HCT116 (cell line): ENCODE measurements around the gene HSCB. TPM values are rescaled to one million over a fixed set of nuclear protein-coding genes. Genes with fewer than 3 reads are reported as not detected.

Source experiments
- ATAC-seq: fragments of 200-7000 bp; cut with Tn5 transposase; 2 replicates; pipeline ENCODE4 v1.9.1; 2020; ENCODE audit warnings: mild to moderate bottlenecking, moderate library complexity
- Bru-seq: library from RNA; stranded (reverse); fragments of 400-500 nt; gene quantifications from one replicate; lab custom pipeline; 2021; lab: Mats Ljungman, UMichigan
- BruChase-seq, 2 experiments: library from RNA; stranded (reverse); fragments of 400-500 nt; gene quantifications; one replicate each; lab custom pipeline; 2021; lab: Mats Ljungman, UMichigan
- BruUV-seq: library from RNA; stranded (reverse); fragments of 400-500 nt; replicated peaks from 2 replicates; lab custom pipeline; 2021; lab: Mats Ljungman, UMichigan
- CTCF ChIA-PET: fragments of 300-600 bp; sonication (Branson Sonifier 250); formaldehyde crosslinking; loops from one replicate; lab custom pipeline; 2021; ENCODE audit warnings: antibody characterized with exemption; lab: Charles Lee
- POLR2A ChIA-PET: fragments of 300-600, 350-600 bp; sonication (Branson Sonifier 250); formaldehyde crosslinking; loops from one replicate; lab custom pipeline; 2021; ENCODE audit warnings: antibody characterized with exemption; lab: Charles Lee
- RAD21 ChIA-PET, 2 experiments: fragments of 300-600 bp; sonication (Branson Sonifier 250); formaldehyde crosslinking; loops; one replicate each; lab custom pipeline; 2023; ENCODE audit warnings: low total read pairs in 2 of 2; ENCODE audit not compliant: uncharacterized antibody in 2 of 2, unreplicated experiment in 2 of 2, low non-redundant PET in 1 of 2; lab: Charles Lee
- DNase-seq: peaks from one replicate; pipeline ENCODE4 v3.0.0-alpha.2; 2010; ENCODE audit warnings: low read depth, low spot score
- H2AFZ ChIP-seq: fragments of 200-600 bp; shearing (Covaris generic), sonication (generic); 2 replicates; pipeline ENCODE4 v1.6.1; 2017; ENCODE audit warnings: low read depth, mixed run types, mixed read lengths, antibody characterized with exemption, low read length; ENCODE audit not compliant: poor library complexity, severe bottlenecking
- H3K27ac ChIP-seq: 2 replicates; pipeline ENCODE4 v1.5.1; 2012; ENCODE audit warnings: low read depth, low read length
- H3K27me3 ChIP-seq: fragments of 200-600 bp; sonication (generic); 2 replicates; pipeline ENCODE4 v1.6.1; 2016; ENCODE audit warnings: mixed run types, low read length, mixed read lengths; ENCODE audit not compliant: insufficient read depth
- H3K36me3 ChIP-seq, 2 experiments: fragments of 200-500 bp in 1 of 2; fragments of 200-600 bp in 1 of 2; sonication (Bioruptor generic) in 1 of 2; sonication (generic) in 1 of 2; 2 replicates each; pipeline versions ENCODE4 v1.5.1 to v1.6.1; 2014 to 2016; ENCODE audit warnings: low read length in 2 of 2, inconsistent platforms in 1 of 2, mixed read lengths in 1 of 2, mixed run types in 1 of 2; ENCODE audit not compliant: insufficient read depth in 2 of 2, control insufficient read depth in 1 of 2
- H3K4me1 ChIP-seq, 2 experiments: fragments of 200-600 bp in 1 of 2; sonication (generic) in 1 of 2; 2 replicates each; pipeline versions ENCODE4 v1.5.1 to v1.6.1; 2012 to 2017; ENCODE audit warnings: low read length in 2 of 2, inconsistent platforms in 1 of 2, mild to moderate bottlenecking in 1 of 2, mixed read lengths in 1 of 2, mixed run types in 1 of 2, moderate library complexity in 1 of 2; ENCODE audit not compliant: insufficient read depth in 2 of 2, control insufficient read depth in 1 of 2
- H3K4me2 ChIP-seq: fragments of 200-600 bp; sonication (generic); 2 replicates; pipeline ENCODE4 v1.6.1; 2017; ENCODE audit warnings: mixed run types, low read length, mixed read lengths
- H3K4me3 ChIP-seq, 2 experiments: fragments of 200-600 bp in 1 of 2; sonication (generic) in 1 of 2; replicated peaks in 1 of 2; 2 replicates each; pipeline ENCODE4 v1.5.1; 2011 to 2016; ENCODE audit warnings: low read length in 2 of 2, control low read depth in 1 of 2, low read depth in 1 of 2, mild to moderate bottlenecking in 1 of 2, mixed read lengths in 1 of 2, mixed run types in 1 of 2
- H3K79me2 ChIP-seq: fragments of 200-600 bp; sonication (generic); 2 replicates; pipeline ENCODE4 v1.6.1; 2017; ENCODE audit warnings: mild to moderate bottlenecking, mixed run types, low read length, moderate library complexity, mixed read lengths; ENCODE audit not compliant: insufficient read depth
- H3K9ac ChIP-seq: fragments of 200-600 bp; sonication (generic); 2 replicates; pipeline ENCODE4 v1.6.1; 2016; ENCODE audit warnings: low read length, mixed read lengths
- H3K9me2 ChIP-seq: fragments of 200-600 bp; sonication (generic), shearing (Covaris generic); 2 replicates; pipeline ENCODE4 v1.6.1; 2017; ENCODE audit warnings: mixed run types, mild to moderate bottlenecking, moderate library complexity; ENCODE audit not compliant: insufficient read depth
- H3K9me3 ChIP-seq, 2 experiments: fragments of 200-500 bp in 1 of 2; fragments of 200-600 bp in 1 of 2; sonication (Bioruptor generic) in 1 of 2; sonication (generic) in 1 of 2; 2 replicates each; pipeline ENCODE4 v1.6.1; 2014 to 2017; ENCODE audit warnings: low read length in 2 of 2, mixed read lengths in 2 of 2, inconsistent platforms in 1 of 2, low read depth in 1 of 2, mild to moderate bottlenecking in 1 of 2, mixed run types in 1 of 2, moderate library complexity in 1 of 2; ENCODE audit not compliant: control insufficient read depth in 1 of 2, insufficient read depth in 1 of 2
- H4K20me1 ChIP-seq: fragments of 200-600 bp; sonication (generic), shearing (Covaris generic); 2 replicates; pipeline ENCODE4 v1.6.1; 2017; ENCODE audit warnings: mixed run types, mild to moderate bottlenecking, moderate library complexity; ENCODE audit not compliant: insufficient read depth
- ATF3 ChIP-seq: IDR thresholded peaks from 2 replicates; pipeline ENCODE4 v1.6.1; 2012
- CBX3 ChIP-seq: IDR thresholded peaks from 2 replicates; pipeline ENCODE4 v1.6.1; 2012; ENCODE audit warnings: low read depth
- CEBPB ChIP-seq: IDR thresholded peaks from 2 replicates; pipeline ENCODE4 v1.6.1; 2012; ENCODE audit warnings: low read depth
- EGR1 ChIP-seq: IDR thresholded peaks from 2 replicates; pipeline ENCODE4 v1.6.1; 2012; ENCODE audit warnings: low read depth
- ELF1 ChIP-seq: IDR thresholded peaks from 2 replicates; pipeline ENCODE4 v1.6.1; 2012; ENCODE audit warnings: low read depth, borderline replicate concordance
- EZH2 ChIP-seq: fragments of 200-600 bp; sonication (generic); IDR thresholded peaks from 2 replicates; pipeline ENCODE4 v1.6.1; 2017; ENCODE audit warnings: antibody characterized with exemption, mixed run types
- EZH2phosphoT487 ChIP-seq: fragments of 200-600 bp; IDR thresholded peaks from 2 replicates; pipeline ENCODE4 v1.6.1; 2018; ENCODE audit warnings: antibody characterized with exemption, borderline replicate concordance
- POLR2A ChIP-seq: IDR thresholded peaks from 2 replicates; pipeline ENCODE4 v1.7.0; 2011; ENCODE audit warnings: borderline replicate concordance; ENCODE audit not compliant: insufficient read depth, insufficient read length; ENCODE audit errors: extremely low read depth
- POLR2AphosphoS5 ChIP-seq: IDR thresholded peaks from 2 replicates; pipeline ENCODE4 v1.6.1; 2011; ENCODE audit warnings: mild to moderate bottlenecking, low read depth, low read length, moderate library complexity
- RAD21 ChIP-seq: IDR thresholded peaks from 2 replicates; pipeline ENCODE4 v1.6.1; 2012; ENCODE audit warnings: low read depth, mild to moderate bottlenecking
- REST ChIP-seq: IDR thresholded peaks from 2 replicates; pipeline ENCODE4 v1.6.1; 2012; ENCODE audit warnings: low read depth
- SIN3A ChIP-seq: IDR thresholded peaks from 2 replicates; pipeline ENCODE4 v1.6.1; 2012; ENCODE audit warnings: low read depth
- SP1 ChIP-seq: IDR thresholded peaks from 2 replicates; pipeline ENCODE4 v1.6.1; 2012; ENCODE audit warnings: low read depth
- YY1 ChIP-seq: IDR thresholded peaks from 2 replicates; pipeline ENCODE4 v1.6.1; 2011; ENCODE audit warnings: low read length, low read depth, moderate library complexity, mild to moderate bottlenecking; ENCODE audit not compliant: insufficient replicate concordance; ENCODE audit errors: extremely low read depth
- ZBTB33 ChIP-seq: IDR thresholded peaks from 2 replicates; pipeline ENCODE4 v1.6.1; 2011; ENCODE audit warnings: mild to moderate bottlenecking, low read length, moderate library complexity; ENCODE audit not compliant: insufficient replicate concordance; ENCODE audit errors: extremely low read depth
- ZFX ChIP-seq: fragments of 450-650 bp; IDR thresholded peaks from 2 replicates; pipeline ENCODE4 v1.6.1; 2017
- ZNF274 ChIP-seq: fragments of 200-500 bp; sonication (Bioruptor generic); IDR thresholded peaks from 2 replicates; pipeline ENCODE4 v1.6.1; 2014; ENCODE audit warnings: mild to moderate bottlenecking, low read depth, low read length, inconsistent platforms
- intact Hi-C: fragments of 100-400 bp; cut with micrococcal nuclease; formaldehyde crosslinking; loops from 2 replicates; pipeline ENCODE4 v1.10.0; 2022
- long read RNA-seq: library from polyadenylated mRNA; unstranded; transcript quantifications from one replicate; pipeline ENCODE4 v2.0.0, GENCODE V29; 2021; ENCODE audit not compliant: unreplicated experiment
- polyA plus RNA-seq: library from polyadenylated mRNA; unstranded; fragments of >200 nt; gene quantifications from 2 replicates; pipeline ENCODE4 v1.2.1, GENCODE V29; 2012; ENCODE audit warnings: missing spikeins
- total RNA-seq: library from RNA; stranded (reverse); gene quantifications from one replicate; pipeline ENCODE4 v1.2.1, GENCODE V29; 2021; ENCODE audit not compliant: unreplicated experiment

Gene HSCB
- total RNA-seq (14.5 TPM), Bru-seq, nascent RNA (percentile 62 among the genes with signal in this experiment), BruChase-seq, experiment 1, labeled RNA remaining after a 6-hour chase (percentile 64 among the genes with signal in this experiment), BruChase-seq, experiment 2, labeled RNA remaining after a 2-hour chase (percentile 63 among the genes with signal in this experiment)
- polyA plus RNA-seq, result 11.7 and 15.0 TPM in 2 replicates
- long read RNA-seq, partial matches to known transcripts, result 1 of 8 reads
- long read RNA-seq, other reads (novel, unspliced or antisense), result 1 of 8 reads

GRCh38 chr22:28741785-28742561, at the start of gene HSCB, which contains the start of gene CHEK2:
Gene HSCB, plus strand, starts transcription at chr22:28742039. Its CDS starts 57 bp downstream, at chr22:28742096.
Gene CHEK2, minus strand, starts transcription at chr22:28741820. Its CDS starts 7,099 bp downstream, at chr22:28734721.
- H3K9me3 ChIP-seq, result no peaks in the 10 kb centered on the region
- peaks cover 6 to 32% of the 10 kb centered on the region in 2 experiments; a peak in 3 of 4 replicates for H3K4me1 ChIP-seq
- no peaks in the 10 kb centered on the region for H3K9me2 ChIP-seq
- ChIA-PET CTCF (no interaction called here), POLR2A (interaction anchor here (1.0 to 1.2 kb wide), 2 partner anchors 9 to 34 kb away, joined by 3 read pairs; no protein-coding TSS in a partner anchor), RAD21 (no interaction called here)
- intact Hi-C loops, result no loop called here
- peak within 1 kb of the TSS; percentile 83 for H3K4me2 ChIP-seq
- H3K36me3 ChIP-seq, result peaks cover 9 to 16% of the 10 kb centered on the region in 2 experiments; a peak in 3 of 4 replicates
- ATAC-seq (peak; percentile 89), DNase-seq (peak; percentile 97)
- H4K20me1 ChIP-seq, result no peaks in the 10 kb centered on the region
- no peak within 1 kb of the TSS for H2AFZ ChIP-seq
- peak within 1 kb of the TSS; percentile 82 for H3K9ac ChIP-seq
- H3K79me2 ChIP-seq, result peaks cover 58% of the 10 kb centered on the region
- peak within 1 kb of the TSS; percentile 95 for H3K27ac ChIP-seq
- peak within 1 kb of the TSS; percentile 78 to 94 for H3K4me3 ChIP-seq
- no peaks in the 10 kb centered on the region for H3K27me3 ChIP-seq
- no TSS peak for BruUV-seq
- no peak for TF ChIP-seq CEBPB
- peak; percentile 47 for TF ChIP-seq ELF1
- TF ChIP-seq ZBTB33, result no peak
- TF ChIP-seq SP1, result peak; percentile 95
- TF ChIP-seq ATF3, result no peak
- TF ChIP-seq REST, result no peak
- TF ChIP-seq EZH2phosphoT487, result no peak
- TF ChIP-seq YY1, result peak; percentile 67
- no peak for TF ChIP-seq RAD21
- peak; percentile 86; the same call in 1 of the 2 replicates for TF ChIP-seq ZFX
- TF ChIP-seq POLR2A, result peak; percentile 43
- TF ChIP-seq EGR1, result no peak
- peak; percentile 82 for TF ChIP-seq POLR2AphosphoS5
- TF ChIP-seq SIN3A, result no peak; the same call in 1 of the 2 replicates
- no peak for TF ChIP-seq ZNF274
- no peak for TF ChIP-seq EZH2
- TF ChIP-seq CBX3, result no peak
